Keratinocyte (primary cell): ENCODE results near the gene PSMD6. TPM values are rescaled to one million over a fixed set of nuclear protein-coding genes. Genes with fewer than 3 reads are reported as not detected.

Experiments
- DNase-seq: peaks from one replicate; pipeline ENCODE4 v3.0.0-alpha.2; 2011; ENCODE audit warnings: low read depth, missing footprints, low spot score
- FAIRE-seq: peaks from 2 replicates; lab custom pipeline; 2011; peaks lifted over from hg19 to GRCh38; lab: Jason Lieb, UNC
- H2AFZ ChIP-seq: 2 replicates; pipeline ENCODE4 v1.6.0; 2012; ENCODE audit warnings: low read length, control low read depth, inconsistent platforms; ENCODE audit not compliant: control insufficient read depth
- H3K27ac ChIP-seq: 2 replicates; pipeline ENCODE4 v1.5.1; 2011; ENCODE audit warnings: low read length; ENCODE audit not compliant: control insufficient read depth, insufficient read depth
- H3K27me3 ChIP-seq: 3 replicates; pipeline ENCODE4 v1.6.0; 2011; ENCODE audit warnings: low read length; ENCODE audit not compliant: control insufficient read depth, insufficient read depth; ENCODE audit errors: extremely low read depth
- H3K36me3 ChIP-seq, 2 experiments: 2 replicates in 1 of 2; 3 replicates in 1 of 2; pipeline ENCODE4 v1.5.1; 2011; ENCODE audit warnings: low read length in 2 of 2, mild to moderate bottlenecking in 1 of 2; ENCODE audit not compliant: control insufficient read depth in 2 of 2, insufficient read depth in 2 of 2; ENCODE audit errors: extremely low read depth in 1 of 2
- H3K4me1 ChIP-seq: 3 replicates; pipeline ENCODE4 v1.5.1; 2011; ENCODE audit warnings: low read length; ENCODE audit not compliant: control insufficient read depth, insufficient read depth; ENCODE audit errors: extremely low read depth
- H3K4me2 ChIP-seq: 3 replicates; pipeline ENCODE4 v1.6.0; 2011; ENCODE audit warnings: low read depth, low read length; ENCODE audit not compliant: control insufficient read depth, insufficient read depth; ENCODE audit errors: extremely low read depth
- H3K4me3 ChIP-seq, 3 experiments: fragments of 200-600 bp in 1 of 3; sonication (generic) in 1 of 3; 2 replicates in 2 of 3; 3 replicates in 1 of 3; pipeline ENCODE4 v1.5.1; 2011 to 2016; ENCODE audit warnings: low read length in 3 of 3, mild to moderate bottlenecking in 3 of 3, control low read depth in 2 of 3, inconsistent platforms in 1 of 3, low read depth in 1 of 3, mixed read lengths in 1 of 3, mixed run types in 1 of 3, moderate library complexity in 1 of 3; ENCODE audit not compliant: control insufficient read depth in 2 of 3, insufficient read depth in 2 of 3; ENCODE audit errors: extremely low read depth in 1 of 3
- H3K79me2 ChIP-seq: 2 replicates; pipeline ENCODE4 v1.6.0; 2012; ENCODE audit warnings: low read length; ENCODE audit not compliant: control insufficient read depth, insufficient read depth
- H3K9ac ChIP-seq: 3 replicates; pipeline ENCODE4 v1.6.0; 2011; ENCODE audit warnings: low read length; ENCODE audit not compliant: control insufficient read depth, insufficient read depth; ENCODE audit errors: extremely low read depth
- H3K9me1 ChIP-seq: 3 replicates; pipeline ENCODE4 v1.6.0; 2011; ENCODE audit warnings: low read length; ENCODE audit not compliant: control insufficient read depth, insufficient read depth; ENCODE audit errors: extremely low read depth
- H3K9me3 ChIP-seq: 2 replicates; pipeline ENCODE4 v1.5.1; 2012; ENCODE audit warnings: low read depth, low read length; ENCODE audit not compliant: control insufficient read depth
- H4K20me1 ChIP-seq: 3 replicates; pipeline ENCODE4 v1.6.0; 2011; ENCODE audit warnings: low read length; ENCODE audit not compliant: control insufficient read depth, insufficient read depth; ENCODE audit errors: extremely low read depth
- CTCF ChIP-seq, 3 experiments: IDR thresholded peaks in 1 of 3; conservative IDR thresholded peaks in 1 of 3; optimal IDR thresholded peaks in 1 of 3; 2 replicates in 2 of 3; 3 replicates in 1 of 3; pipeline versions ENCODE3 to v1.5.1; 2011; ENCODE audit warnings: low read length in 3 of 3, mild to moderate bottlenecking in 3 of 3, moderate library complexity in 2 of 3, control low read depth in 1 of 3, inconsistent platforms in 1 of 3; ENCODE audit not compliant: insufficient read depth in 2 of 3; ENCODE audit errors: extremely low read depth in 1 of 3
- EZH2 ChIP-seq: IDR thresholded peaks from one replicate; pipeline ENCODE4 v1.6.1; 2012; ENCODE audit warnings: inconsistent platforms, mild to moderate bottlenecking, low read length, moderate library complexity
- dilution Hi-C: fragments of 300-500 bp; cut with MboI; formaldehyde crosslinking; loops from one replicate; pipeline ENCODE4 v1.7.0; 2020; ENCODE audit warnings: low sequenced_read_pairs; ENCODE audit not compliant: extremely low pct_ligation_motif_present
- polyA plus RNA-seq, 5 experiments: library from polyadenylated mRNA; depleted of rRNA in 3 of 5; stranded (reverse) in 3 of 5; stranded (forward) in 1 of 5; unstranded in 1 of 5; fragments of >200 nt; gene quantifications; 1 replicate in 1 of 5; 2 replicates in 3 of 5; 3 replicates in 1 of 5; pipeline versions ENCODE4 v1.2.1 to v1.2.3, GENCODE V29; 2011 to 2012; ENCODE audit warnings: missing spikeins in 2 of 5, low read depth in 1 of 5, low replicate concordance in 1 of 5

PSMD6 gene
- polyA plus RNA-seq, 1 donor (not counting 4 experiments of a cell fraction or from before 2014, with no cell fraction given) = 100 TPM

- DNase-seq = no peak
- H3K4me2 ChIP-seq = peak overlapping the region; percentile 24
- peaks cover 7% of the 10 kb centered on the region for H3K4me1 ChIP-seq
- H3K9me3 ChIP-seq = no peaks in the 10 kb centered on the region
- peak overlapping the region; percentile 56 for H2AFZ ChIP-seq
- FAIRE-seq = peak; percentile 23
- H3K27me3 ChIP-seq = no peaks in the 10 kb centered on the region
- no peaks in the 10 kb centered on the region for H3K9me1 ChIP-seq
- no peaks in the 10 kb centered on the region for H3K79me2 ChIP-seq
- H4K20me1 ChIP-seq = no peaks in the 10 kb centered on the region
- no peaks in the 10 kb centered on the region for H3K36me3 ChIP-seq
- dilution Hi-C loops = no loop called here
- no peak overlapping the region for H3K4me3 ChIP-seq
- H3K27ac ChIP-seq = no peak overlapping the region
- H3K9ac ChIP-seq = no peak overlapping the region
- TF ChIP-seq EZH2 = no peak
- no peak for TF ChIP-seq CTCF (optimal IDR thresholded peaks at IDR 0.05 in 1 of 3, IDR thresholded peaks at IDR 0.05 in 1 of 3, conservative IDR thresholded peaks at IDR 0.05 in 1 of 3; ENCODE audit: extremely low read depth in 1 of 3, insufficient read depth in 2 of 3, low read length in 3 of 3)
Measured at GRCh38 chr3:64031540-64032508, 8.5 kb upstream of the PSMD6 start.

GRCh38 chr3:64030741-64031140 is 7.4 kb upstream of the PSMD6 start:
- no peaks in the 10 kb centered on the region for H4K20me1 ChIP-seq
- peak overlapping the region; percentile 29 for H3K27ac ChIP-seq
- no peaks in the 10 kb centered on the region for H3K9me1 ChIP-seq
- no peaks in the 10 kb centered on the region for H3K79me2 ChIP-seq
- H3K36me3 ChIP-seq = no peaks in the 10 kb centered on the region
- peak overlapping the region; percentile 67 for H3K4me2 ChIP-seq
- TF ChIP-seq CTCF (optimal IDR thresholded peaks at IDR 0.05 in 1 of 3, IDR thresholded peaks at IDR 0.05 in 1 of 3, conservative IDR thresholded peaks at IDR 0.05 in 1 of 3; ENCODE audit: extremely low read depth in 1 of 3, insufficient read depth in 2 of 3, low read length in 3 of 3) (peak; percentile 81 to 93 (median 84)), EZH2 (no peak)
- DNase-seq = no peak
- H3K27me3 ChIP-seq = no peaks in the 10 kb centered on the region
- no peak overlapping the region for H3K9ac ChIP-seq
- no peaks in the 10 kb centered on the region for H3K9me3 ChIP-seq
- H2AFZ ChIP-seq = peak overlapping the region; percentile 73
- dilution Hi-C loops = no loop called here
- H3K4me1 ChIP-seq = peaks cover 7% of the 10 kb centered on the region
- peak overlapping the region in 1 of 3 experiments; percentile 43 for H3K4me3 ChIP-seq
- peak; percentile 76 for FAIRE-seq
